A673 (cell line): ENCODE results near the gene NEK5. TPM values are rescaled to one million over a fixed set of nuclear protein-coding genes. Genes with fewer than 3 reads are reported as not detected.

Source experiments
- BruUV-seq: library from RNA; stranded (reverse); fragments of 400-500 nt; replicated peaks from 2 replicates; lab custom pipeline; 2021; lab: Mats Ljungman, UMichigan
- CTCF ChIA-PET: fragments of 300-600 bp; sonication (Branson Sonifier 250); formaldehyde crosslinking; loops from one replicate; lab custom pipeline; 2022; ENCODE audit warnings: antibody characterized with exemption; lab: Charles Lee
- POLR2A ChIA-PET: fragments of 300-600 bp; sonication (Branson Sonifier 250); formaldehyde crosslinking; loops from one replicate; lab custom pipeline; 2022; ENCODE audit warnings: antibody characterized with exemption; ENCODE audit not compliant: low non-redundant PET; lab: Charles Lee
- DNase-seq: peaks from one replicate; pipeline ENCODE4 v3.0.0-alpha.2; 2015; ENCODE audit warnings: low spot score
- H3K27ac ChIP-seq: fragments of 200-600 bp; sonication (generic); 2 replicates; pipeline ENCODE4 v1.5.1; 2016; ENCODE audit warnings: mixed run types, low read depth, mild to moderate bottlenecking, mixed read lengths, antibody characterized with exemption, low read length; ENCODE audit not compliant: poor library complexity, severe bottlenecking
- H3K27me3 ChIP-seq: fragments of 200-600 bp; sonication (generic); replicated peaks from 2 replicates; pipeline ENCODE4 v1.6.1; 2017; ENCODE audit warnings: mixed run types, low read depth, mild to moderate bottlenecking, mixed read lengths, antibody characterized with exemption, low read length; ENCODE audit not compliant: insufficient read depth, poor library complexity
- H3K36me3 ChIP-seq: fragments of 200-600 bp; sonication (generic); 2 replicates; pipeline ENCODE4 v1.6.1; 2016; ENCODE audit warnings: mixed run types, mild to moderate bottlenecking, mixed read lengths, antibody characterized with exemption, low read length; ENCODE audit not compliant: insufficient read depth, poor library complexity, severe bottlenecking
- H3K4me1 ChIP-seq: fragments of 200-600 bp; sonication (generic); 2 replicates; pipeline ENCODE4 v1.6.1; 2017; ENCODE audit warnings: mixed run types, mild to moderate bottlenecking, mixed read lengths, antibody characterized with exemption, low read length; ENCODE audit not compliant: insufficient read depth, poor library complexity, severe bottlenecking
- H3K4me3 ChIP-seq: fragments of 200-600 bp; sonication (generic); 2 replicates; pipeline ENCODE4 v1.5.1; 2016; ENCODE audit warnings: low read depth, mixed run types, mild to moderate bottlenecking, mixed read lengths, low read length; ENCODE audit not compliant: poor library complexity, severe bottlenecking
- H3K9me3 ChIP-seq: fragments of 200-600 bp; sonication (generic); 2 replicates; pipeline ENCODE4 v1.6.1; 2016; ENCODE audit warnings: mixed run types, low read depth, mild to moderate bottlenecking, mixed read lengths, antibody characterized with exemption, low read length; ENCODE audit not compliant: poor library complexity, severe bottlenecking
- EZH2 ChIP-seq: fragments of 200-600 bp; sonication (generic); IDR thresholded peaks from 2 replicates; pipeline ENCODE4 v1.6.1; 2017; ENCODE audit warnings: borderline replicate concordance, low read depth, mild to moderate bottlenecking, mixed read lengths, antibody characterized with exemption, low read length; ENCODE audit not compliant: poor library complexity, severe bottlenecking
- intact Hi-C: fragments of 100-400 bp; cut with micrococcal nuclease; formaldehyde crosslinking; loops from one replicate; pipeline ENCODE4 v1.10.0; 2022; ENCODE audit not compliant: unreplicated experiment
- total RNA-seq: library from RNA; stranded (reverse); gene quantifications from 2 replicates; pipeline ENCODE4 v1.2.3, GENCODE V29; 2021
- TF ChIP-seq, protein P1 (sequence below): fragments of 300-800, 200-600 bp; sonication (generic); conservative IDR thresholded peaks from 2 replicates; pipeline ENCODE4 v1.5.1; 2017; ENCODE audit warnings: low read depth, mild to moderate bottlenecking, antibody characterized with exemption, low read length, moderate library complexity, mixed read lengths

NEK5 gene
- total RNA-seq, 1 experiment from 2014 or later, result not detected

GRCh38 chr13:51993713-51994112 lies 135.2 kb downstream of the NEK5 start:
- intact Hi-C loops, result no loop called here
- Histone ChIP-seq H3K27ac (no peak overlapping the region), H3K4me1 (no peaks in the 10 kb centered on the region), H3K9me3 (no peaks in the 10 kb centered on the region), H3K4me3 (no peak overlapping the region), H3K27me3 (peaks cover 15% of the 10 kb centered on the region), H3K36me3 (no peaks in the 10 kb centered on the region)
- no peak for DNase-seq
- ChIA-PET CTCF (no interaction called here), POLR2A (no interaction called here)
- TF ChIP-seq EZH2, result no peak
- TF ChIP-seq, protein P1, sequence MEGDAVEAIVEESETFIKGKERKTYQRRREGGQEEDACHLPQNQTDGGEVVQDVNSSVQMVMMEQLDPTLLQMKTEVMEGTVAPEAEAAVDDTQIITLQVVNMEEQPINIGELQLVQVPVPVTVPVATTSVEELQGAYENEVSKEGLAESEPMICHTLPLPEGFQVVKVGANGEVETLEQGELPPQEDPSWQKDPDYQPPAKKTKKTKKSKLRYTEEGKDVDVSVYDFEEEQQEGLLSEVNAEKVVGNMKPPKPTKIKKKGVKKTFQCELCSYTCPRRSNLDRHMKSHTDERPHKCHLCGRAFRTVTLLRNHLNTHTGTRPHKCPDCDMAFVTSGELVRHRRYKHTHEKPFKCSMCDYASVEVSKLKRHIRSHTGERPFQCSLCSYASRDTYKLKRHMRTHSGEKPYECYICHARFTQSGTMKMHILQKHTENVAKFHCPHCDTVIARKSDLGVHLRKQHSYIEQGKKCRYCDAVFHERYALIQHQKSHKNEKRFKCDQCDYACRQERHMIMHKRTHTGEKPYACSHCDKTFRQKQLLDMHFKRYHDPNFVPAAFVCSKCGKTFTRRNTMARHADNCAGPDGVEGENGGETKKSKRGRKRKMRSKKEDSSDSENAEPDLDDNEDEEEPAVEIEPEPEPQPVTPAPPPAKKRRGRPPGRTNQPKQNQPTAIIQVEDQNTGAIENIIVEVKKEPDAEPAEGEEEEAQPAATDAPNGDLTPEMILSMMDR, result no peak
- no TSS peak for BruUV-seq

DNA sequence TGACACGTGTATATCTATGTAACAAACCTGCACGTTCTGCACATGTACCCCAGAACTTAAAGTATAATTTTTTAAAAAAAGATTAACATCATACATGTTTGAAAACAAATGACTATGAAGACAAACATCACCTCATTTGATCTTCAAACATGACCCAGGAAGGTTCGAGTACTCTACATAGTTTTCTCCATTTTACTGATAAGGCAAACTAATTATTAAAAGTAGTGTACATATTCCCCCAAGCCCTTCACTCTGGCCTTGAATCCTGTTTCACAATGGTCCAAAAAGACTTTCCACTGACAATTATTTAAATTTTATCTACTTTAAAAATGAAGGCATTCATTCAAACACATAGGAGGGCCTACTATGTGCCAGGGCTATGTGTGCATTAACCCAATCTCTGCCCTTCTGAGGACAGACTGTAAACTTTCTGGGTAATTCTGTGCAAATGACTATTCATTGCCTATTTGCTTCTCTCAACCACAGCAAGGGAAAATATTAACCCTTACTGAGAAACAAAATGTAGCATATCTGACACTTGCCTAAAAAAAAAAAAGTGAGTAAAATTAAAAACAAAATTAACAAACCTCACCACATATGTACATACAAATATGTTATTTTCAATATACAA lies 139.8 kb downstream of the NEK5 start:
- peaks cover 7% of the 10 kb centered on the region for H3K27me3 ChIP-seq
- POLR2A ChIA-PET, result no interaction called here
- no peak overlapping the region for H3K4me3 ChIP-seq
- DNase-seq, result no peak
- H3K27ac ChIP-seq, result no peak overlapping the region
- H3K9me3 ChIP-seq, result no peaks in the 10 kb centered on the region
- no peaks in the 10 kb centered on the region for H3K4me1 ChIP-seq
- TF ChIP-seq EZH2, result no peak
- TF ChIP-seq, protein P1, result no peak
- CTCF ChIA-PET, result no interaction called here
- no peaks in the 10 kb centered on the region for H3K36me3 ChIP-seq
- intact Hi-C loops, result no loop called here
- BruUV-seq, result no TSS peak

Other genes starting within 250 kb of the NEK5 start
- gene ATP7B, start 117.6 kb downstream of the NEK5 start, total RNA-seq, result 2.9 and 4.4 TPM in 2 replicates
- 30.6 and 30.9 TPM in 2 replicates for gene ALG11, start 116.7 kb downstream of the NEK5 start, total RNA-seq
- gene UTP14C, start 104.4 kb downstream of the NEK5 start, total RNA-seq, result 13.0 and 15.2 TPM in 2 replicates
- 15.9 and 18.1 TPM in 2 replicates for gene NEK3, start 30.5 kb upstream of the NEK5 start, total RNA-seq